ENCODE results near the gene TBC1D22A.

TBC1D22A gene

DNA sequence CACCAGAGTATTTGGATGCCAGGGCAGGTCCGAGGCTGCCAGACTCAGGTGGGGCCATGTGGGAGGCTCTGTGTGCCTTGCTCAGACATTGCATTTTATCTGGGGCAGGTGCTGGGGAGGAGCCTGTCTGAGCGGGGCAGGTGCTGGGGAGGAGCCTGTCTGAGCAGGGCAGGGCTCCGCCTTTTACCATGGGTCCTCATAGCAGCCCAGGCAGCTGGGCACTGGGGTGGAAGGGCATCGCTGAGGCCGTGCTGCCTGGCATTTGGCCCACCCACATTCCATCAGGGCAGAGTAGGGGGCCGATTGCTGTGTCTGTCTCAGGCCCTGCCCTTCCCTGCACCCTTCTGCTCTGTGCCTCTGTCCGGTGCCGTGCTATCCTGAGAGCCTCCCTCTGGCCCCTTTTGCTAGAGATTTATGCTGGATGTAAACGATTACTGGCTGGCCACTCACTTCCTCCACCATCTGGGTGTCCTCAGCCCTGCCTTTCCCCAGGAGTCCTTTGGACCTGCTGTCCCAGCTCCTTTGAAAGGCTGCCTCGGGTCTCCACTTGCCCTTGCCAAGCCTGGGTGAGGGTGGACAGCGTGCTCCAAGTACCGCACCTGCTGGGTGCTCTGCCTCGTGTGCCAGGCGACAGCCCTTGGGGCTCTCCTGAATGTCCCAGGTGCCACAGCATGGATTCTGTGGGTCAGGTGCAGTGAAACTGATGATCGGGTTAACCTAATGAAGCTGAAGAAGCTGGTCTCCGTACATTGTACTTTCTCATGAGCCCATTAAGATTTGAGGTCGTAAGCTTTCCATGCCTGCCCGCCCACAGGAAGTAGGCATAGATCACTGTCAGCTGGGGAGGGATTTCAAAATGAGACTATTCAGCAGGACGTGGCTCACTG lies 281.6 kb downstream of the TBC1D22A start:
- Histone ChIP-seq H3K36me3 (replicated peaks; ENCODE audit: insufficient read depth, low read length) (no peaks in the 10 kb centered on the region), H3F3A (ENCODE audit: insufficient read depth, low read length) (no peaks in the 10 kb centered on the region), H3K9ac (ENCODE audit: low read length) (no peak overlapping the region), H3K4me2 (ENCODE audit: low read depth, low read length) (no peak overlapping the region), H3K4me1 (ENCODE audit: low read length) (no peaks in the 10 kb centered on the region), H3K9me3 (replicated peaks; ENCODE audit: insufficient read depth, low read length) (no peaks in the 10 kb centered on the region), H4K20me1 (ENCODE audit: insufficient read depth, low read length) (no peaks in the 10 kb centered on the region), H3K27ac (ENCODE audit: low read length) (no peak overlapping the region), H2AFZ (ENCODE audit: low read length) (no peak overlapping the region), H3K79me2 (ENCODE audit: low read length) (no peaks in the 10 kb centered on the region), H3K27me3 (replicated peaks; ENCODE audit: insufficient read depth, low read length) (no peaks in the 10 kb centered on the region), H3K9me2 (replicated peaks; ENCODE audit: insufficient read depth, low read length) (no peaks in the 10 kb centered on the region), H3K4me3 (ENCODE audit: low read length) (no peak overlapping the region)
- TF ChIP-seq EZH2 (optimal IDR thresholded peaks at IDR 0.05; ENCODE audit: low read depth, low read length) (no peak), EZH2phosphoT487 (IDR thresholded peaks at IDR 0.05; ENCODE audit: low read length) (no peak)
- TF ChIP-seq, protein P1, sequence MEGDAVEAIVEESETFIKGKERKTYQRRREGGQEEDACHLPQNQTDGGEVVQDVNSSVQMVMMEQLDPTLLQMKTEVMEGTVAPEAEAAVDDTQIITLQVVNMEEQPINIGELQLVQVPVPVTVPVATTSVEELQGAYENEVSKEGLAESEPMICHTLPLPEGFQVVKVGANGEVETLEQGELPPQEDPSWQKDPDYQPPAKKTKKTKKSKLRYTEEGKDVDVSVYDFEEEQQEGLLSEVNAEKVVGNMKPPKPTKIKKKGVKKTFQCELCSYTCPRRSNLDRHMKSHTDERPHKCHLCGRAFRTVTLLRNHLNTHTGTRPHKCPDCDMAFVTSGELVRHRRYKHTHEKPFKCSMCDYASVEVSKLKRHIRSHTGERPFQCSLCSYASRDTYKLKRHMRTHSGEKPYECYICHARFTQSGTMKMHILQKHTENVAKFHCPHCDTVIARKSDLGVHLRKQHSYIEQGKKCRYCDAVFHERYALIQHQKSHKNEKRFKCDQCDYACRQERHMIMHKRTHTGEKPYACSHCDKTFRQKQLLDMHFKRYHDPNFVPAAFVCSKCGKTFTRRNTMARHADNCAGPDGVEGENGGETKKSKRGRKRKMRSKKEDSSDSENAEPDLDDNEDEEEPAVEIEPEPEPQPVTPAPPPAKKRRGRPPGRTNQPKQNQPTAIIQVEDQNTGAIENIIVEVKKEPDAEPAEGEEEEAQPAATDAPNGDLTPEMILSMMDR (IDR thresholded peaks at IDR 0.05; ENCODE audit: low read length), result no peak
- no peak for DNase-seq

DNA sequence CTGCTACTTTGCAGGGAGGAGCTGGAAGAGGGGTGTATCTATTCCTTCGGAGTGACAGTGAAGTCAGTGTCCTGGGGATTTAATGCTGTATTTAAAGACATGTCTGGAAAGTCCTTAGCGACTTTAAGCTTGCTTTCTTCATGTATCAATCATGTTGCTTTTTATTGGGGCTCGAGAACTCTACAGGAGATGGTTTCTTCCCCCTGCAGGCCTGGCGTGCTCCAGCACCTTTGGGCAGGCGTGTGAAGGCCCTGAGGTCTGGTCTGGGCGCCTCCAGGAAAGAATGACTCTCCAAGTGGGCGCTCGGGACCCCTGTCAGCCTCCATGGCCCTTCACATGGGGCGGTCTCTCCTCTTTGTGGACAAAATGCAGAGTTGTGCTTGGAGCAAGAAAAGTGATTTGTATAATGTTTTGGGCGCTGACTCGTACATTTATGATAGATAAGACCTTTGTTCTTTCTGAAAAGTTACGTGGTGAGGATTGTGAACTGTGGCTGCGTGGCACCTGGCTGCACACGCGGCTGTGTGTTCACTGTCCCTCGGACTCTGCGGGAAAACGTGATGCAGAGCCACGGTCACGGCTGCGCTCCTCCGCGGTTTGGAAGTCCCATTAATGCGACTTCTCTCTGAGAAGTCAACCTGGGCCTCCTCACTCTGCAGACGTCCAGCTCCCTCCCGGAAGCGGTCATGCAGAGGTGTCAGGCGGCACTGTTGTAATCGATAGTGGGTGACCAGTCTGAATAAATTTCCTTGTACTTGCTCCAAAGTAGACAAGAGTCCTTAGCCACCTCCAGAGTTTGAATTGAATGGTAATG lies 282.5 kb downstream of the TBC1D22A start:
- no peaks in the 10 kb centered on the region for H4K20me1 ChIP-seq (ENCODE audit: insufficient read depth, low read length)
- no peak for DNase-seq
- no peaks in the 10 kb centered on the region for H3K9me2 ChIP-seq (replicated peaks; ENCODE audit: insufficient read depth, low read length)
- no peak overlapping the region for H3K9ac ChIP-seq (ENCODE audit: low read length)
- H3K4me2 ChIP-seq (ENCODE audit: low read depth, low read length), result no peak overlapping the region
- H3K79me2 ChIP-seq (ENCODE audit: low read length), result no peaks in the 10 kb centered on the region
- TF ChIP-seq, protein P1 (IDR thresholded peaks at IDR 0.05; ENCODE audit: low read length), result no peak
- no peak for TF ChIP-seq EZH2phosphoT487 (IDR thresholded peaks at IDR 0.05; ENCODE audit: low read length)
- TF ChIP-seq EZH2 (optimal IDR thresholded peaks at IDR 0.05; ENCODE audit: low read depth, low read length), result no peak
- H3K27ac ChIP-seq (ENCODE audit: low read length), result no peak overlapping the region
- H3K4me1 ChIP-seq (ENCODE audit: low read length), result no peaks in the 10 kb centered on the region
- no peaks in the 10 kb centered on the region for H3K9me3 ChIP-seq (replicated peaks; ENCODE audit: insufficient read depth, low read length)
- H3F3A ChIP-seq (ENCODE audit: insufficient read depth, low read length), result no peaks in the 10 kb centered on the region
- H3K4me3 ChIP-seq (ENCODE audit: low read length), result no peak overlapping the region
- no peaks in the 10 kb centered on the region for H3K36me3 ChIP-seq (replicated peaks; ENCODE audit: insufficient read depth, low read length)
- no peaks in the 10 kb centered on the region for H3K27me3 ChIP-seq (replicated peaks; ENCODE audit: insufficient read depth, low read length)
- no peak overlapping the region for H2AFZ ChIP-seq (ENCODE audit: low read length)

DNA sequence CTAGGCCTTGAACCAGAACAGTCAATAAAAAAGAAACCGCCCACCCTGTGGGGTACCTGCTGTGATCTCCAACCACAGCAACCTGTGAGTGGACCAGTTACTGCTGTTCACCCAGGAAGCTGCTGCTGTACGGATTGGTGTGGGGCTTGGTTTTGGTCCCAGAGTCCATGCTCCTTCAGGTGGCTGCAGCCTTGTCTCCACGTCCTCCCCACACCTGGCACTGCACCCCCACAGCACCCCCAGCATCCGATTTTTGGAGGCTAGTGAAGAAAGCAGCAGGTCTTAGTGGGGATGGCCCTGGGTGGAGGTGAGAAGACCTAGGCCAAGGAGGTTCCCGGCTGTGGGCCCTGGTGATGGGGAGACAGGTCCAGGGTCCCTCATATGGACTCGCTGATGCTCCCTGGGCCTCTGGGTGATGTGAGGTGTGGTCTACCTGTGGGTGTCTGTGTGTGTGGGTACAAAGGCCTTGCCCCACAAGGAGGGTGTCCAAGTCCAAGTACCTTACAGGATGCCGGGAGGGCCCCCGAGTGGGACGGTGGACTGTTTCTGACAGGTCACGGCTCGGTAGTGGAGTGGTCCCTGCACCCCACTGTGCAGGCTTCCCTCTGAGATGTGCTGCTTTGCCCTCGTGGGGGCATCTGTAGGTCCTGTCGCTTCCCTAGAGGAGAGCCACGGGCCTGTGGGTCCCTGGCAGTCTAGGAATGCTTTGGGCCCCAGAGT lies 283.4 kb downstream of the TBC1D22A start:
- no peaks in the 10 kb centered on the region for H4K20me1 ChIP-seq (ENCODE audit: insufficient read depth, low read length)
- TF ChIP-seq EZH2 (optimal IDR thresholded peaks at IDR 0.05; ENCODE audit: low read depth, low read length), result no peak
- no peak for TF ChIP-seq EZH2phosphoT487 (IDR thresholded peaks at IDR 0.05; ENCODE audit: low read length)
- TF ChIP-seq, protein P1 (IDR thresholded peaks at IDR 0.05; ENCODE audit: low read length), result no peak

More for the DNA sequence above, 283.4 kb downstream of the TBC1D22A start:
- H2AFZ ChIP-seq (ENCODE audit: low read length), result no peak overlapping the region
- no peak overlapping the region for H3K9ac ChIP-seq (ENCODE audit: low read length)
- no peaks in the 10 kb centered on the region for H3K36me3 ChIP-seq (replicated peaks; ENCODE audit: insufficient read depth, low read length)
- no peaks in the 10 kb centered on the region for H3F3A ChIP-seq (ENCODE audit: insufficient read depth, low read length)
- no peaks in the 10 kb centered on the region for H3K9me3 ChIP-seq (replicated peaks; ENCODE audit: insufficient read depth, low read length)
- no peaks in the 10 kb centered on the region for H3K79me2 ChIP-seq (ENCODE audit: low read length)
- no peak overlapping the region for H3K27ac ChIP-seq (ENCODE audit: low read length)
- no peak overlapping the region for H3K4me3 ChIP-seq (ENCODE audit: low read length)
- H3K4me1 ChIP-seq (ENCODE audit: low read length), result no peaks in the 10 kb centered on the region
- no peak overlapping the region for H3K4me2 ChIP-seq (ENCODE audit: low read depth, low read length)
- H3K27me3 ChIP-seq (replicated peaks; ENCODE audit: insufficient read depth, low read length), result no peaks in the 10 kb centered on the region
- DNase-seq, result no peak
- H3K9me2 ChIP-seq (replicated peaks; ENCODE audit: insufficient read depth, low read length), result no peaks in the 10 kb centered on the region
